Fibroblast of gingiva (primary cell): ENCODE data around the gene USP12.

Experiments used
- DNase-seq: peaks from one replicate; pipeline ENCODE4 v3.0.0-alpha.2; 2011; ENCODE audit warnings: low read depth

USP12 gene

DNA sequence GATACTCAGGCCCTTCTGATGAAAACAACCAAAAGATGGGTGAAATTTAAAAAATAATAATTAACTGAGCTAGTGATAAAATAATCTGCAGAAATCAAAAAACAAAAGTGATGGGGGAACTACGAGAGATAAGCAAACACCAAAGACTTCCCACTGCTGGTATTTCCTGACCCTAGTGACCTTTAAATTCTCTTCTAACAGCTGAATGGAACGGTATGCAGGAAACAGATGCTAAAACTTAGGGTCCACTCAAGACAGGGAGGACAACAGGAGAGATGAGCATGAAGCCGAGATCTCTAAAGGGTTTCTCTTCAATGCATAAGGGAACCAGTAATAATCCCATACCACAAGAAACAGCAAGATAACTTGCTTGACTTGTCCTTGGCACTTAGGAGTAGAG is 50.8 kb downstream of the USP12 start:
- no peak for DNase-seq

DNA sequence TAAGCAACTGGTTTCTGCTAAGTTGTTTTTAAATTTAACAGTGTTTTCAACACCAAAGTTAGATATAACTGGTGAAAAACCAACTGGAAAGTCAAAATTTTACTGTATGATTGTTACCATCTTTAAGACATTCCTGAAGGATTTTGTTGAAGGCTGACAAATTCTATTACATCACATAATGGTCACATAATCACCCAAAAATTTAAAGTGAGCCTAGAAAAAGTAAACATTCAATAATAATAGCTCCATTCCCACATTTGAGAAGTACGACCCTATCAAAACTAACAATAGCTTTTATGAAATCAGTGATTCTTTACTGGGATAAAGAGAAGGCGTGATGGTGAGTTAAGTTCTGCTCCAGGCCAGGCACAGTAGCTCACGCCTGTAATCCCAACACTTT is 51.6 kb downstream of the USP12 start:
- no peak for DNase-seq

DNA sequence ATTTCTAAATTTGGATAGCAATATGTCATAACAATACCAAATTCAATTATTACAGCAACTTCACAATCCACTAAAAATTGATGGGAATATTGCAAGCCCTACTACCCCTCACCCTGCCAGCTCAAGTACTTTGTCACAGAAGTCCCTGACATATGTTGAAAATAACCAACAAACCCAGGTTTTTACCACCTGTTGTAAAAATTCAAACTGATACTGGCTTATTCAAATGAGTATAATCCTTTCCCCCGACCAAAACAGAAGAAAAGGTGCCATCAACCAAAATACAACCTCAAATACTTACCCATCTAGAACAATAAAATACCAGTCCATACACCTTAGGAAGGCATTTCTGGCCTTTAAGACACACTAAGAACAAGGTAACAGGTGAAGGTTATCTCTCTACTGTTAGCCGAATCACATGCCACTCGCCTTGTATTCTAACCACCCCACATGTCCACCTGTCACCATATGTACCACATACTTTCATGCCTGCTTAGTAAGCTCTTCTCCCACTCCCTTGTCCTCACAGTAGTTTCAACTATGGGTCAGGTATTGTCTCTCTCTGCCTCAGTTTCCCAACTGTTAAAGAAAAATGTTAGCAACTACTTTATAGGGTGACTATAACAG is 53.1 kb downstream of the USP12 start:
- DNase-seq, result no peak

DNA sequence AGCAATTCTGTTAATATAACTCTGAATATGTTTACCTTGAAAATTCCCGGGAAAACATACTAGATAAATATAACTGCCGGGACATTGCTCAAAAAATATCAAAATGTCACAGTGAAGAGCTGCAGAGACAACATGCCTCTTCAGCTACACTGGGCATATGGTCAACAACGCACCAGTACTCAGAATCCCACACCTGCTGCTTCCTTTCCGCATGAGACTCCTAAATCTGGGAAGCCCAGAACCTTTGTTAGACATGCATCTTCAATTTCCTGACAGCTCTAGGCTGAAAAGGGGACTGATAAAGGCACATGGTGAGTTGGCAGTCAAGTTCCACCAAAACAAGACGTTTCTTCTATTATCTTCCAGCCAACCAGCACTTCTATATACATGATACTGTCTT is 53.7 kb downstream of the USP12 start:
- DNase-seq, result no peak

DNA sequence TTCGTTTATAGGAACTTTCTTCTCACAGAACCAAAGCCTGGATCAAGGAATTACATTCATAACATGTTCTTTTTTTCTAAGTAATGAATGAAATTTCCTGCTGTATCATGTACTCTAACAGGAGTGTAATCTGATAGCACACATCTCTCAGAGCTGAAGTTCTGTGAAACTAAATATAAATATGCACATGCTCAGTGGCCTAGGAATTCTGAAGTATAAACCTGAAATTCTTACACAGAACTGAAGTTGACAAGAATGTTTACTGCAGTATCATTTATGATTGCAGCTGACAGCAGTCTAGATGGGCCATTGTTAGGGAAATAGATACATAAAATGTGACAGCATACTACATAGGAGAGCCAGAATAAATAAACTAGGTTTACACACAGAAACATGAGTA is 54.5 kb downstream of the USP12 start:
- DNase-seq, result peak; percentile 45

DNA sequence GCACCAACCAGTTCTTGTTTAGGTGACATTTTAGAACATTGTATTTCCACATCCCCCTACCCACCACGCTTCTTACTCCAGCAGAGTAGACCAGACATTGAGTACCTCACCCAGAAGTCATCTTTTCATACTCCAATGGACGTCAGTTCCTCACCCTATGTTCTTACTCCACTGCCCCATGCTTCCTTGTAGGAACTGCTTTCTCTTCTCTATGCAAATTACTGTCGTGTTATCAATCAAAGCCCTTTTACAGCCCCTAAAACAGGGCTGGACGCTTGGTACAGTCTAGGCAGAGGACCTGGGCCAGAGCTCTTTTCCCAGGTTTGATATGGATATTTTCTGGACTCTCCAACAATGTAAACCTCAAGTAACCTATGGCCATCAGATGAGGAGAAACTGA is 58.2 kb downstream of the USP12 start:
- no peak for DNase-seq

DNA sequence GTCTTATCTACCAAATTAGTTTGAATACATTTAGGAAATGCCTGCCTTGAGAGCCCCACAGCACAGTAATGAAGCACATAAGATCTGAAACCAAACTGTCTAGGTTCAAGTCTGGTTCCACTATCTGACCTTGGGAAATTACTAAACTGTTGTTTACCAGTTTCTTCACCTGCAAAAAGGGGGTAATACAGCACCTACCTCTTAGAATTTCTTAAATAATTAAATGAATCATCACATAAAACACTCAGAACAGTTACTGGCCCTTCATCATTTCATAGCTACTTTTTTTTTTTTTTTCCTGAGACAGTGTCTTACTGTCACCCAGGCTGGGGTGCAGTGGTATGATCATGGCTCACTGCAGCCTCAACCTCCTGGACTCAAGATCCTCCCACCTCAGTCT is 59.6 kb downstream of the USP12 start:
- no peak for DNase-seq

DNA sequence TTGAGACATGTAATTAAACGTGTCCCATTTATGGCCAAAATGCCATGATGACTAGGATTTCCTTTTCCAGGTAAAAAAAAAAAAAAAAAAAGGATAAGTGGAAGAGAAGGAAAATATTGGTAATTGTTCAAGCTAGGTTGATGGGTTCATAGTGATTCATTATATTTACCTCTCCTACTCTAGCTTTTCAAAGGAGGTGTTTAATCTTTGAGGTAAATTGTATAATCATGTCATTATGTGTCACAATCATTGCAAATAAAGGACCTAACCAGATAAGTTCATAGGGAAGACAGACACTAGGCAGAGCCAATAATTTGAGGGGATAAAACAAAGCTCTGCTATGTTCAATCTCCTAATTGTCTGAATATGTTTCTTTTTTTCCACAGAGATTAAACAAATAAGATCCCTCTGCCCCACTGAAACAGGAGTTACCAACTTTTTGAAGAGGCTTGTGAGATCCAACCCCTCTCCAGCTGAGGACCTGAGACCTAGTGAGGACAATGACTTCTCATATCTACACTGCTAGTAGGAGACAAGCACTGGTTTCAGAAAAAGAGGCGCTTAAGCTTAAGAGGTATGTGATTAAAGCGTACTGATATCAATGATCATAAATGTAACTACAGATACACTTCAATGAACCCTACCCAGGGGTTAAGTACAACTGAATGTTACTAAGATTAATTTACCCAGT is 61.4 kb downstream of the USP12 start:
- DNase-seq, result no peak

DNA sequence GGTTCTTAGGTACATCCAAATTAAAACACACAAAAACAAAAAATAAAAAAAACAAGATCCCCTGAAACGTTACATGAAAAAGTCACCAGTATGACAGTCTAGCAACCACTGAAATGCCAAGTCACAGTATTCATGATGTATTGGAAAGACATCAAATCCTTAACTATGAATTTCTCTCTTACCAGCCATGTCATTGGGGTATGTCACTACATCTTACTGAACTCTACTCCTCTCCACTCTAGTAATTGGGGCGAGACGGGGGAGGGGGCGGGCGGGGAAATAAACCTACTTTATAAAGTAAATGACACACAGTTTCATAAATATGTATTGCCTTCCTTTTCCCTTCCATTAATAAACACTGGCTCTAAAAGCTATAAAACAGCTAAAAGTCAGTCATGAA is 65.5 kb downstream of the USP12 start:
- no peak for DNase-seq

DNA sequence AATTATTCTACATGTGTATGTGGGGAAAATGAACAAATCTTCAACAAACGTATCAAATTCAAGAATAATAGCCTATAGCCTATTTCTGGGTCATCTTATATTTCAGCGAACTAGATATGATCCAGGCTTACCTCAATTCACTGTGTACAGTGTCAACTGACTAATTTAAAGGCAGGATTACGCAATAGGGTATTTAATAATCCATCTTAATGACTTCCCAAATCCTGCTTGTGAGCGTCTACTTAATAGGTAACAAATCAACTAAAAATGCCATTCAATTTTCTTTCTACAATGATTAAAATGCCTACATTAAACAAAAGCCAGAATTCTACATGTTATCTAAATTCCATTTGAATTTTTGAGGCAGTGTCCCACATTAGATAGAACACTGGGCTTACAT is 67.0 kb downstream of the USP12 start:
- no peak for DNase-seq

DNA sequence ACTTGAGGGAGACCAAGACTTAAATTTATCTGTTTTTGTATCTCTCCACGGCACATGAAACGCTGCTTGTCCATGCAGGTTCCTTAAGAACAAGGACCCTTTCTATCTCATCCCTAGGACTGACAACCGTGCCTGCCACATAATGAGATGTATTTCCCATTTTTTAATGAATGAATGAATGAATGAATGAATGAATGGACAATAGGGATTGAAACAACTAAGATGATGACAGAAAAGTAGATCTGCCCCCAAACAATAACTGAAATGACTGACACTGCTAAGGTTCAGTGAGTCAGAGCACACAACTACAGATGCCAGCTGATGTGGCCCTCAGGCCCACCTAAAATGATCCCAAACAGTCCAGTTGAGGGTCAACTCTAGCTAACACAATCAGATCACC is 69.8 kb downstream of the USP12 start:
- no peak for DNase-seq

DNA sequence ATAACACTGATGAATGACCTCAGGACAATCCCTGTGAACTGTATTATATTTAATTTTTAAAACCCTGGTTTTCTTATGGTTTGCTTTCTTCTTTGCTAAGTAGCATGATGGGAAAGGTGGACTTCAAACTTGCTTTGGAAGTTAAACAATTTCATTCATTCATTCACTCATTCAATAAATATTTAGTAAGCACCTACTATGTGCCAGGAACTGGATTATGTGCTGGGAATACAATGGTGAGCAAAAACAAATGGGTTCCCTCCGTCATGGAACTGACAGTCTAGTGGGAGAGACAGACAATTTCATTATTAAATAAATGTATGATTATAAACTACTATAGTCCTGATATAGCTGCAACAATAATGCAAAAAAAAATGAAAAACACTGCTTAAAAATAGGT is 70.3 kb downstream of the USP12 start:
- DNase-seq, result no peak

DNA sequence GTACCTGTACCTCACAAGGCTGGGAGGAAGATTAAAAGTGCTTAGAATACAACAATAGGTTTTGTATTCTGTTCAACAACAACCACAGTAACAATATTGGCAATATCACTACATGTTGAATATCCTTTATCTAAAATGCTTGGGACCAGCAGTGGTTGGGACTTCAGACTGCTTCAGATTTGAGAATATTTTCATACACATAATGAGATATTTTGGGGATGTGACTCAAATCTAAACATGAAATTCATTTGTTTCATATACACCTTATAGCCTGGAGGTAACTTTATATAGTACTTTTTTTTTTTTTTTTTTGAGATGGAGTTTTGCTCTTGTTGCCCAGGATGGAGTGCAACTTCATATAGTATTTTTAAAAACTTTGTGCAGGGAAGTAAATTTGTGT is 73.9 kb downstream of the USP12 start:
- no peak for DNase-seq

DNA sequence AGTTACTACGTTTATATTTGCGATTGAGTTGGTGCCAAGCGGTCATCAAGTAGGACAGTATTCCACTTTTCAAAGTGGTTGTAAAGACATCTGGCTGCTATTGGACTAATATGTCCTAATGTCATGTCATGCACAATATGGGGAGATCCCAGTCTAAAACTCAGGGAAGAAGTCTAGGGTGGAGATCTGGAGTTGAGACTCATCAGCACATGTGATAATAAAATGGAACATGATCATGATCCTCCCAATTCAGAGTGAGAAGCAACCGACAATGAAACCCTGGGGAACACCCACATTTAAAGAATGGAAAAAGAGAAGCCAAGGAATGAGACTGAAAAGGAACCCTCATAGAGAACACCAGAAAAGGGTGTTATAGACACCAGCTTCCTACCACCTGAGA is 80.2 kb downstream of the USP12 start:
- DNase-seq, result no peak

DNA sequence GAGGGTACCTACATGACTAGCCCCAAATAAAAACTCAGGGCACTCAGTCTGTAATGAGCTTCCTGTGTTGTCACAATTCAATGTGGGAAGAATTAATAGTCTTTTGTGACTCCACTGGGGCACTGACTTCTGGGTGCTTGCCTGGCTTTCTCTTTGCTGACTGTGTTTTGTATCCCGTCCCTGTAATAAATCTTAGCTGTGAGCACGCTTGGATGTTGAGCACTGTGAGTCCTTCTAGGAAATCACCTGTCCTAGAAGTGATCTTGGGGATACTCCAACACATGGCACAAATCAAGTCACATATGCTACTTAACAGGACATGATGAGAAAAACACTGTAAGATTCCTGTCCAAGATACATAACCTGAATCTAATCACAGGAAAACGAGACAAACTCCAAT is 83.0 kb downstream of the USP12 start:
- no peak for DNase-seq

DNA sequence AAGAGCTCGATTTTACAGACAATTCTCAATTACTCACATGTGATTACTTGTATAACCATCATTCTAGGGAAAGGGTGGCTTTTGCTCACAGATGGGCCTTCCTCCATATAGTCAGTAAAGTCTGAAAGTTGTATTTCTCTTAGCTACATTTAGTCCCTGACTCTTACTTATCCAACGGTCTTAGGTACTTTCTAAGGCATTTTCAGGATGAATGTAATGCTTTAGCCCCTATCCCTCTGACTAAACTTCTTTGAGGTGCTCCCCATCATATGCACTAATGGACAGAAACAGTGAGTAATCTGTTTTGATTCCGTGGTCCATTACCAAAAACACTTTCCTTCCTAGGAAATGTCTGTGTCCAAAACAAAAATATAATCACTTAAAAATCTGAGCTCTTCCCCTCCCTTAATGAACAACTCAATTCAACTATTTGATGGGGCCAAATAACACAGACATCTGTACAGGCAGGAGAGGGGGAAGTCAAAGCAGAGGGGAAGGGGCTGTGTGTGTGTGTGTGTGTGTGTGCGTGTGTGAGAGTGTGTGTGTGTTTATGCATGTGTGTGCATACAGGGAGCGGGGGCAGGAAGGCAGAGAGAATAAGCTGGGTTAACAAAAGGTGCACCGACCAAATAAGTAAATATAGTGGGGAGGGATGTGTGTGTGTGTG is 84.9 kb downstream of the USP12 start:
- DNase-seq, result no peak

DNA sequence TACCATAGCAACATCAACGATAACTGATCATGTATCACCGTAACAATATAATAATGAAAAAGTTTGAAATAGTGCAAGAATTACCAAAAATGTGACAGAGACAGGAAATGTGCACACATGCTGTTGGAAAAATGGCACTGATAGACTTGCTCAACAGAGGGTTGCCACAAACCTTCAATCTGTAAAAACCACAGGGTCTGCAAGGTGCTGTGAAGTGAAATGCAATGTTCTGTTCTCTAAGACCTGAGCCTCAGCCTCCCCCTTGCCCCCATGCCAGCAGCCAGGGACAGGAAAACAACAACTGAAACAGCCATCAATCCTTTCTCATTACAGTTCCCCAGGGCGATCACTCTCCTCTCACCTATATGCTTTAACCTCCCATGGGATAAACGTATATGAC is 88.4 kb downstream of the USP12 start:
- DNase-seq, result no peak

DNA sequence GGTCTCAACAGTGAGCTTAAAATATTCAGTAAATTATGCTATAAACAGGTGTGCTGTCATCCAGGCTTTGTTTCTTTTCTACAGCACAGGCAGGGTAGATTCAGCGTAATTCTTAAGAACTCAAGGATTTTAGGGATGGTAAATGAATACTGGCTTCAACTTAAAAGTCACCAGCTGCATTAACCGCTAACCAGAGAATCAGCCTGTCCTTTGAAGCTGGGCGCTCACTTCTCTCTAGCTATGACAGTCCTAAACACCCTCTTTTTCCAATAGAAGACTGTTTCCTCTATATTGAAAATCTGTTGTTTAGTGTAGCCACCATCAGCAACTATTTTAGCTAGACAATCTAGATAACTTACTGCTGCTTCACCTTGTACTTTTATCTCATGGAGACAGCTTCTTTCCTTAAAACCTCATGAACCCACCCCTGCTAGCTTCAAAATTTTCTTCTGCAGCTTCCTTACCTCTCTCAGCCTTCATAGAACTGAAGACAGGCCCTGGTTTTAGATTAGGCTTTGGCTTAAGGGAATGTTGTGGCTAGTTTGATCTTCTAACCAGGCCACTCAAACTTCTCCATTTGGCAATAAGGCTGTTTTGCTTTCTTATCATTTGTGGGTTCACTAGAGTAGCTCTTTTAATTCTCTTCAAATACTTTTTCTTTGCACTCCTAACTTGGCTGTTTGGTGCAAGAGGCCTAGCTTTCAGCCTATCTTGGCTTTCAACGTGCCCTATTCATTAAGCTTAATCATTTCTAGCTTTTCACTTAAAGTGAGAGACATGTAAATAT is 89.5 kb downstream of the USP12 start:
- no peak for DNase-seq

DNA sequence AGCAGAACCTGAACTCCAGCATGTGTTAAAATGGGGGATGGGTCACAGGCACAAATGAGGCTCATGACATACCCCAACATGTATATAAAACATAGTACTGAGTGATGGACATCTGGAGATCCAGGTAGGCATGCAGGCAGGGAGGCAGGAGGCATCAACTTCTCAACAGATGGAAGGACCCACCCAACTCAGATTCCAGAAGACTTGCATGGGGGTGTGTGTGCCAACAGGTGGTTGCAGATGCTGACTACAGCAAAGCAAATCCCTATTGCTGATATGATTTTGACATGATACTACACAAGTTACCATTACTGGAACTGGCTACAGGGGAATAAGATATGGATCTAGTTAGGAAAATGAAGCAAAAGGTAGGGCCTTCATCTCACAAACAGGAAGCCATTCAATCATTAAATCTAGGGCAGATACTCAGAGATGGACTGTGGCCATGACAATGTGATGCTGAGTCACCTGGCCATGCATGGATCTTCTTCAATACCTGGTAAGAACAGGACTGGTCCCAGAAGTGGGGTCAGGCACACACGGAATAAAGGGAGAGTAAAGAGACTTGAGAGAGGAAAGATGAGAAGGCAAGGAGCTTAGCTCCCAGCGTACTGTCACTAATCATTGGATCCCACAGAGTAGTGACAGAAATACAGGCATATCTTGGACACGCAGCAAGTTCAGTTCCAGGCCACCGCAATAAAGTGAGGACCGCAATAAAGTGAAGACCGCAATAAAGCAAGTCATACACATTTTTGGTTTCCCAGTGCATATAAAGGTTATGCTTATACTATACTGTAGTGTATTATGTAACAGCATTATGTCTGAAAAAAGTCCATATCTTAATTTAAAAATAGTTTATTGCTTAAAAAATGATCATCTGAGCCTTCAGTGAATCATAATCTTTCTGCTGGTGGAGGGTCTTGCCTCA is 91.3 kb downstream of the USP12 start:
- no peak for DNase-seq

DNA sequence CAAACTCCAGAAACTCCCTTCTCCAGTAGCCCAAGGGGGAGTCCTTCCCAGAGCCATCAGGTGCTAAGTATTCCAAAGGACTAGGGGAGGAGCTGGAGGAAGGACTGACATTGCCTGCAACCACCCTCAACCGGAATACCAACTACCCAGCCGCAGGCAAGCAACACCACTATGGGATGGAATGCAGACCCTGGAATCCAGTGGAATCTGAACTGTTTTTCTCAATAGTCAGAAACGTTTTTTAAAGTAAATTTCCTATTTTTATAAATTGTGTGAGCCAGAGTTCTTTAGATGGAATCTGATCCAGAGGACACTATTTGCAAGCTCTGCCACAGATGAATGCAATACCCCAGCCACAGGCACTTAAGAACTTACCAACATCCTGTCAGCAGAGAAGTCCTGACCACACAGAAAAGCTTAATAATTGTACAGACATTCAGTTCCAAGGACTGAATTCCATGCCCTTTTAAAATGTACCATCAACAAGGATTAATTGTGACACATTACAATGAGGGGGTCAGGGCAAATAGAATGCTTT is 92.1 kb downstream of the USP12 start:
- DNase-seq, result peak; percentile 96

DNA sequence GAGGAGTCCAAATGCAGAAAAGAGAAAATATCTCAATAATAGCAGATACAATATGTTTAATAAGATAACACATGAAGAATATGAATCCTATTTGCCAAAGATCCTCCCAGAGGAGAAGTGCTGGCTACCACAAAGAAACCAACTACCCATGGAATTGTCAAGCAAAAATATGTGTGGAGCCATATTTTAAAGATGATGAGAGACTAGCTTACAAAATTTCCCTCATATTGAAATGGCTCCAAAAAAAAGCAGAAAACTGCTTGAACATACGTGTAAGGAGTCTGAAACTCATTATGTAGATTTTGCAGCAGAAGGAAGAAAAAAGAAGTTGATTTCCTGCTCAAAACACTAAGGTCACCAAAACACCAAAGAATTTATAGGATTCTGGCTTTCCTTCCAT is 94.2 kb downstream of the USP12 start:
- DNase-seq, result no peak

DNA sequence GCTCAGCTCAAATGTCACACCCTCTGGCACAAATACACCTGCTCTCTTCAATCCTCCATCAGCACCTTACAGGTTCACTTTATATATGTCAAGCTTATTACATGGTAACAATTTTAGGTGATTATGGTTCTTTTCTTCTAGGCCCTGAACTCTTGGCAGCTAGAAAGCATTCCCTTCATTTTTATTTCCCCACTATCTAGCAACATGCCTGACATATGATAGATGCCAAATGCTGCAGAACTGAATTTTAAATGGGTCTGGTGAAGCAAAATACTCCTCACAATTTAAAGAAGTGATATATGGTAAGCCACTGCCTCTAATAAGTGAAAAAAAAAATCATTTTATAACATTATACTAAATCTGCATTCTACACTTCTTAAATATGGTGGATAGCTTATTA is 95.2 kb downstream of the USP12 start:
- peak; percentile 13 for DNase-seq
